PFSK-1 (cell line): ENCODE measurements around the gene SCAMP2.

Experiments
- FOXP2 ChIP-seq: optimal IDR thresholded peaks from 2 replicates; pipeline ENCODE3; 2011; ENCODE audit warnings: borderline replicate concordance, control low read depth, inconsistent platforms; ENCODE audit not compliant: insufficient read depth; ENCODE audit errors: extremely low read length, extremely low read depth
- POLR2AphosphoS5 ChIP-seq: IDR thresholded peaks from 2 replicates; pipeline ENCODE4 v1.6.1; 2012; ENCODE audit warnings: low read depth, mild to moderate bottlenecking, control low read depth, low read length, moderate library complexity
- SIN3A ChIP-seq: IDR thresholded peaks from 2 replicates; pipeline ENCODE4 v1.6.1; 2012; ENCODE audit warnings: mild to moderate bottlenecking, low read length, moderate library complexity, borderline replicate concordance; ENCODE audit not compliant: insufficient read depth
- TAF1 ChIP-seq: IDR thresholded peaks from 2 replicates; pipeline ENCODE4 v1.6.1; 2012; ENCODE audit warnings: low read length, control low read depth, borderline replicate concordance; ENCODE audit not compliant: insufficient read depth
- TF ChIP-seq, protein P1 (sequence below), 2 experiments: IDR thresholded peaks; 2 replicates each; pipeline versions ENCODE4 v1.6.1 to v1.8.0; 2011 to 2012; ENCODE audit warnings: low read depth in 2 of 2, low read length in 2 of 2, control low read depth in 1 of 2, inconsistent platforms in 1 of 2, mild to moderate bottlenecking in 1 of 2, moderate library complexity in 1 of 2; ENCODE audit not compliant: insufficient read depth in 1 of 2

SCAMP2 gene

DNA sequence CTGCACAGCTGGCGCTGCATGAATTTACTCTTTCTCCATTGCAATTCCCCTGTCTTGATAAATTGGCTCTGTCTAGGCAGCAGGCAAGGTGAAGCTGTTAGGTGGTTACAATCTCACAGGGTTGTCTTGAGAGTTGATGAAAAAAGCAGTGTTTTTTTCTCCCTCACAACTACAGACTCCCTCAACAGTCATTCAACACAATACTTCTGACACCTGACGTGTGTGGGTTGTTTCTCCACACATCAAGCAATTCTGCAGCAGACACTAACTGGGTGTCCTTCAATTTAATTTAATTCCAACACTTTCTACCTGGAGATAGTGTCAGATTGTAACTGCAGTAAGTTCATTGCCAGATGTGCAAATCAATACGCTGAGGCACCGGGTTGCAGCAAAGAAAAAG lies 5.1 kb upstream of the SCAMP2 start:
- TF ChIP-seq, protein P1, sequence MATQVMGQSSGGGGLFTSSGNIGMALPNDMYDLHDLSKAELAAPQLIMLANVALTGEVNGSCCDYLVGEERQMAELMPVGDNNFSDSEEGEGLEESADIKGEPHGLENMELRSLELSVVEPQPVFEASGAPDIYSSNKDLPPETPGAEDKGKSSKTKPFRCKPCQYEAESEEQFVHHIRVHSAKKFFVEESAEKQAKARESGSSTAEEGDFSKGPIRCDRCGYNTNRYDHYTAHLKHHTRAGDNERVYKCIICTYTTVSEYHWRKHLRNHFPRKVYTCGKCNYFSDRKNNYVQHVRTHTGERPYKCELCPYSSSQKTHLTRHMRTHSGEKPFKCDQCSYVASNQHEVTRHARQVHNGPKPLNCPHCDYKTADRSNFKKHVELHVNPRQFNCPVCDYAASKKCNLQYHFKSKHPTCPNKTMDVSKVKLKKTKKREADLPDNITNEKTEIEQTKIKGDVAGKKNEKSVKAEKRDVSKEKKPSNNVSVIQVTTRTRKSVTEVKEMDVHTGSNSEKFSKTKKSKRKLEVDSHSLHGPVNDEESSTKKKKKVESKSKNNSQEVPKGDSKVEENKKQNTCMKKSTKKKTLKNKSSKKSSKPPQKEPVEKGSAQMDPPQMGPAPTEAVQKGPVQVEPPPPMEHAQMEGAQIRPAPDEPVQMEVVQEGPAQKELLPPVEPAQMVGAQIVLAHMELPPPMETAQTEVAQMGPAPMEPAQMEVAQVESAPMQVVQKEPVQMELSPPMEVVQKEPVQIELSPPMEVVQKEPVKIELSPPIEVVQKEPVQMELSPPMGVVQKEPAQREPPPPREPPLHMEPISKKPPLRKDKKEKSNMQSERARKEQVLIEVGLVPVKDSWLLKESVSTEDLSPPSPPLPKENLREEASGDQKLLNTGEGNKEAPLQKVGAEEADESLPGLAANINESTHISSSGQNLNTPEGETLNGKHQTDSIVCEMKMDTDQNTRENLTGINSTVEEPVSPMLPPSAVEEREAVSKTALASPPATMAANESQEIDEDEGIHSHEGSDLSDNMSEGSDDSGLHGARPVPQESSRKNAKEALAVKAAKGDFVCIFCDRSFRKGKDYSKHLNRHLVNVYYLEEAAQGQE (IDR thresholded peaks at IDR 0.05; ENCODE audit: insufficient read depth in 1 of 2, low read depth in 2 of 2, low read length in 2 of 2), result no peak
- TF ChIP-seq TAF1 (no peak), SIN3A (no peak), FOXP2 (no peak), POLR2AphosphoS5 (no peak)

DNA sequence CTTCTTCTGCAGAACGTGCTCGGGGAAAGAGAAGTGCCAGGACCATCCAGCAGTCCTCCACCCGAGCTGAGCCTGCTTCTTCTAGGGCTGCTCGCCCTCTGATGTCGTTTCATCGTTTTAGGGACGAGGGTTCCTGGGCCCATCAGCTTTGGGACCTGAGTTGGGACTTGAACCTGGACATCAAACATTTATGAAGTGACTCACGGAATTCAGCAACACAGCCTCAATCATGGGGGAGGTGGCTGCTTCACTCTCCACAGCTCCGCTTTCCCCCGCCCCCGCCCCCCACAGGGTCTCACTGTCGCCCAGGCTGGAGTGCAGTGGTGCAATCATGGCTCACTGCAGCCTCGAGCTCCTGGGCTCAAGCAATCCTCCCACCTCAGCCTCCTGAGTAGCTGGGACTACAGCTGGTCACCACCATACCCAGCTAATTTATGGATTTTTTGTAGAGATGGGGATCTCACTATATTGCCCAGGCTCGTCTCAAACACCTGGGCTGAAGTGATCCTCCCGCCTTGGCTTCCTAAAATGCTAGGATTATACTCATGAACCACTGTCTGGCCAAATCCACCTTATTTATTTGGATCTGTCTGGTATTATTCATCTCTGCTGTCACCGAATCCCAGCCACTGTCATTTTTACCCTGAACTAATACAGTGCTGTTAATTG lies 725 bp upstream of the SCAMP2 start:
- TF ChIP-seq, protein P1 (IDR thresholded peaks at IDR 0.05; ENCODE audit: insufficient read depth in 1 of 2, low read depth in 2 of 2, low read length in 2 of 2), result no peak
- TF ChIP-seq SIN3A (no peak), FOXP2 (no peak), POLR2AphosphoS5 (no peak), TAF1 (no peak)

DNA sequence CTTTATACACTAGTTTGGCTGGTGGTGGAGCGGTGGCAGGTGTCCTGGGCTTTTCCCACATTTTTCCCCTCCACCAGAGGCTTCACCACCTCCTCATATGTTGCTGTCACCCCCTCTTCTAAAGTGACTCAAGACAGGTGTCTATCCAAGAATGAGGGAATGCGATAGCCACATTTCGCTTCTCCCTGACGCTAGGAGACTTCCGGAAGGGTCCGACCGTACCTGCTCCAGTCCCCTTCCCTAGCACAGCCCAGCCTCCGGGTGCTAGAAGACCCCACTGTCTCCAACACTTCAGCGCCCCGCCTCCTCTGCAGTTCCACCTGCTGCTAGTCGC lies 496 bp downstream of the SCAMP2 start:
- TF ChIP-seq SIN3A (no peak), FOXP2 (no peak), TAF1 (no peak), POLR2AphosphoS5 (no peak)
- TF ChIP-seq, protein P1 (IDR thresholded peaks at IDR 0.05; ENCODE audit: insufficient read depth in 1 of 2, low read depth in 2 of 2, low read length in 2 of 2), result no peak

DNA sequence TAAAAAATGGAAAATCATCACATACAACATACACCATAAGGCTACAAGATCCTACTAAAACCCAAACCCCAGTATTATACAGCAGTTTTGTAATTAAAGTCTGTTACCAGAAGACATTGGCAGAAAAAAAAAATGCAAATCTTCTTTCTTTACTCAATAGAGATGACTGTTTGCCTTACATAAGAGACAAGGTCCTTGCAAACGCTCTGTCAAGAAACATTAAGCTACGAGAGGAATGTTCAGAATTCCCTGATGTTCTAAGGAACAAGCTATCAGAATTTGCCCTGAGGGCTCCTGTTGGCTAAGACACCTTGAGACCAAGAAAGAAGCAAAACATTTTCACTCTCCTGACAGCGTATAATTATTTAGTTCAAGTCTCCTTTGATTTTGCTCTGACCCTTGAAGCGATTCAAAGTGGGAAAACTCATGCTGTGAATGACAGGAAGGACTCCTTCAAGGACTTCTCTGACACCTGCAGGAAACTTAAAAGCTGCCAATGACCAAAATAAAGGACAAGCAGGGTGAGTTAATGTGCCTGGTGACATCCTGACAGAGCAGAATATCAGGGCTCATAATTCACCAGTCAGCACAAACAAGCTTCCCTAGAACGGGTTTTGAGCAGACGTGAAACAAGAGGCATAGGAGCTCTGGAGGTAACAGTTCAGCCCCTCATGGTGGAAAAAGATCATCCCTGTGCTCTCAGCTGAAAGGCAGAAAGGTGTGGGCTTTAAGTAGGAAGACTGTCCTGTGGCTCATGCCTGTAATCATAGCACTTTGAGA lies 2.5 kb downstream of the SCAMP2 start:
- TF ChIP-seq FOXP2, result no peak
- TF ChIP-seq, protein P1 (IDR thresholded peaks at IDR 0.05; ENCODE audit: insufficient read depth in 1 of 2, low read depth in 2 of 2, low read length in 2 of 2), result no peak
- no peak for TF ChIP-seq TAF1
- no peak for TF ChIP-seq SIN3A
- no peak for TF ChIP-seq POLR2AphosphoS5
